Ascending aorta (tissue), 2 donors: ENCODE measurements around the gene BCAS1. TPM values are rescaled to one million over a fixed set of nuclear protein-coding genes. Genes with fewer than 3 reads are reported as not detected.

Source experiments
- DNase-seq, 2 donors: peaks; one replicate each; pipeline ENCODE4 v3.0.0-alpha.2; 2019; ENCODE audit warnings: low spot score in 2 of 2
- H3K27ac ChIP-seq, 2 donors: fragments of 200-600 bp; sonication (generic); one replicate each; pipeline ENCODE4 v1.5.1; 2016 to 2017; ENCODE audit warnings: mild to moderate bottlenecking in 1 of 2
- H3K27me3 ChIP-seq: fragments of 200-600 bp; sonication (generic); one replicate; pipeline ENCODE4 v1.5.1; 2017
- H3K36me3 ChIP-seq, 2 donors: fragments of 200-600 bp; sonication (generic); one replicate each; pipeline ENCODE4 v1.5.1; 2016
- H3K4me1 ChIP-seq, 2 donors: fragments of 200-600 bp; sonication (generic); one replicate each; pipeline ENCODE4 v1.5.1; 2016 to 2017; ENCODE audit warnings: mild to moderate bottlenecking in 1 of 2
- H3K4me3 ChIP-seq, 2 donors: fragments of 200-600 bp; sonication (generic); one replicate each; pipeline ENCODE4 v1.5.1; 2016 to 2017; ENCODE audit warnings: mild to moderate bottlenecking in 1 of 2
- H3K9me3 ChIP-seq, 2 donors: fragments of 200-600 bp; sonication (generic); one replicate each; pipeline ENCODE4 v1.5.1; 2016
- intact Hi-C: fragments of 100-400 bp; cut with DNase I; formaldehyde crosslinking; loops from one replicate; pipeline ENCODE4 v1.15.1; 2023
- total RNA-seq: library from RNA; depleted of rRNA; stranded (reverse); fragments of >200 nt; gene quantifications from one replicate; pipeline ENCODE4 v1.1.0, GENCODE V29; 2016
- TF ChIP-seq, protein P1 (sequence below), 3 experiments: fragments of 200-600 bp in 2 of 3; fragments of 450-650 bp in 1 of 3; sonication (generic) in 2 of 3; IDR thresholded peaks; one replicate each; pipeline ENCODE4 v1.5.1; 2016 to 2019; ENCODE audit warnings: antibody characterized with exemption in 3 of 3, mild to moderate bottlenecking in 1 of 3, moderate library complexity in 1 of 3

BCAS1 gene
- total RNA-seq, 1 donor from 2014 or later: not detected

DNA sequence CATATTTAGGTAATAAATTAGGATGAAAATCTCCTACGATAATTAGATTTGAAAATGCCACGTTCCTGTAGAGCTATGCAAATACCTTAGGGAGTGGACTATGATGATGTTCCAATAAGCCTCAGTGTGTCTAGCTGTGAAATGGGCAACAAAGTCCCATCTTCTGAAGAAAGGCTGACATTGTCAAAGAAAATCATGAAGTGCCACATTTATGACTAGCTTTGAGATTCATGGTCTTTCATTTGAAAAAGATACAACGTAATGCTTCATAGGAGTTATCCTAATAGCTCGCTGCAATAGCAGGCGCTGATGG, 23.8 kb upstream of the BCAS1 start:
- DNase-seq: no peak
- Histone ChIP-seq H3K4me3 (no peak overlapping the region), H3K27ac (no peak overlapping the region), H3K27me3 (no peaks in the 10 kb centered on the region), H3K4me1 (no peaks in the 10 kb centered on the region), H3K36me3 (no peaks in the 10 kb centered on the region), H3K9me3 (no peaks in the 10 kb centered on the region)
- TF ChIP-seq, protein P1, sequence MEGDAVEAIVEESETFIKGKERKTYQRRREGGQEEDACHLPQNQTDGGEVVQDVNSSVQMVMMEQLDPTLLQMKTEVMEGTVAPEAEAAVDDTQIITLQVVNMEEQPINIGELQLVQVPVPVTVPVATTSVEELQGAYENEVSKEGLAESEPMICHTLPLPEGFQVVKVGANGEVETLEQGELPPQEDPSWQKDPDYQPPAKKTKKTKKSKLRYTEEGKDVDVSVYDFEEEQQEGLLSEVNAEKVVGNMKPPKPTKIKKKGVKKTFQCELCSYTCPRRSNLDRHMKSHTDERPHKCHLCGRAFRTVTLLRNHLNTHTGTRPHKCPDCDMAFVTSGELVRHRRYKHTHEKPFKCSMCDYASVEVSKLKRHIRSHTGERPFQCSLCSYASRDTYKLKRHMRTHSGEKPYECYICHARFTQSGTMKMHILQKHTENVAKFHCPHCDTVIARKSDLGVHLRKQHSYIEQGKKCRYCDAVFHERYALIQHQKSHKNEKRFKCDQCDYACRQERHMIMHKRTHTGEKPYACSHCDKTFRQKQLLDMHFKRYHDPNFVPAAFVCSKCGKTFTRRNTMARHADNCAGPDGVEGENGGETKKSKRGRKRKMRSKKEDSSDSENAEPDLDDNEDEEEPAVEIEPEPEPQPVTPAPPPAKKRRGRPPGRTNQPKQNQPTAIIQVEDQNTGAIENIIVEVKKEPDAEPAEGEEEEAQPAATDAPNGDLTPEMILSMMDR (IDR thresholded peaks at IDR 0.05): no peak
- intact Hi-C loops: no loop called here

DNA sequence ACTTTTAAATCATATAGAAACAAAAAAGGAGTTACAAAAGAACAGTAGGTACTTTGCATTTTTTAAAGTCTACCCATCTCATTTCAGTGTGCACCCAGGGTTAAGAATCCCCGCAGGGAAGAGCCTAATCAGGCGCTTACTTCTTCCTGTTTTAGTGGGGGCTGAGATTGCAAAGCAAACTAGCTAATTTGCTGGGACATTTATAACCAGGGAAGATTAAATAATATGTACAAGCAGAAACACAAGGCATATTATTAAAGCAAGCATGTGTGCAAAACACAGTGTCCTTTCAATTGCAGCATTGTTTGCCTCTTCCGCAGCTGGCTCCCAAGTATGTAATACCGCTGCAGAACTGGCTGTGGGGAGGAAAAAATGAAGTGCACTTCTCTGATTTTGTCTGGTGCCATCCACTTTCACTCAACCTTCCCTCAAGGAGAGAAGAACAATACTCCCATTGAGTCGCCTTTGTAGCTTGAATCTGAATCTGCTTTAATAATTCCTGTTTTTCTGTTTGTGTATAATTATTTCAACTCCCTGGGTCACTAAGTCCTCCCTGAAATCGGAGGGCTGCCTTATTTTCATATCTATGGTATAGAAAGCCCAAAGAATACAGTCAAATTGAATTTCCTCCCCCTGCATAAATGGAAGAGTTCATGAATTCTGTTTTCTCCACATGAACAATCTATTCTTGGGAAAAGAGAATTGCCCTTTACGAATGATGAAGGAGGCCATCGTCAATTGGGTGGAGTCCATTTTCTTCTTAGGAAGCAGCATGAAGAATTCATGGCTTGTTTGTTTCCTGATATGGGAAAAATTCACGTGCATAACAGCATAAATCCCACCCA, 23.3 kb upstream of the BCAS1 start:
- TF ChIP-seq, protein P1 (IDR thresholded peaks at IDR 0.05): no peak
- Histone ChIP-seq H3K4me1 (no peaks in the 10 kb centered on the region), H3K27me3 (no peaks in the 10 kb centered on the region), H3K36me3 (no peaks in the 10 kb centered on the region), H3K9me3 (no peaks in the 10 kb centered on the region), H3K27ac (no peak overlapping the region), H3K4me3 (no peak overlapping the region)
- DNase-seq: no peak
- intact Hi-C loops: no loop called here

DNA sequence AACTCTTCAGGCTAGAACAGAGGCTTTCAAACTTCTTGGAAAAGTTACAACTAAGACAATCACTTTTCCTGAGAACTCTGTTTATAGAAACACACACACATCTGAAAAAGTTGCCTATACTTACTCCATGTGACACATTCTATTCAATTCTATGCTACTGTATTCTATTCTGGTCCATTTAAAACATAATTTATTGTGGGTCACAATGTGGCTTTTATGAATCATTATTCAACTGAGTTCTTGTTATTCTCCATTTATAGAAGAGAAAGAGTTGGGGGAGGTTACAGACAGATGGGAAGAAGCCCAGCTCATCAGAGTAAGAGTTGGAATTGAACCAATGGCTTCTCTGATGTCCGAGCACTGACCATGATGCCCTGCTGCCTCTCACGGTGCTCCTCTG, 21.6 kb upstream of the BCAS1 start:
- no peaks in the 10 kb centered on the region for H3K27me3 ChIP-seq
- no peak overlapping the region for H3K27ac ChIP-seq
- DNase-seq: no peak
- intact Hi-C loops: no loop called here
- no peak overlapping the region for H3K4me3 ChIP-seq
- TF ChIP-seq, protein P1 (IDR thresholded peaks at IDR 0.05): no peak
- H3K36me3 ChIP-seq: no peaks in the 10 kb centered on the region
- no peaks in the 10 kb centered on the region for H3K9me3 ChIP-seq
- H3K4me1 ChIP-seq: no peaks in the 10 kb centered on the region

DNA sequence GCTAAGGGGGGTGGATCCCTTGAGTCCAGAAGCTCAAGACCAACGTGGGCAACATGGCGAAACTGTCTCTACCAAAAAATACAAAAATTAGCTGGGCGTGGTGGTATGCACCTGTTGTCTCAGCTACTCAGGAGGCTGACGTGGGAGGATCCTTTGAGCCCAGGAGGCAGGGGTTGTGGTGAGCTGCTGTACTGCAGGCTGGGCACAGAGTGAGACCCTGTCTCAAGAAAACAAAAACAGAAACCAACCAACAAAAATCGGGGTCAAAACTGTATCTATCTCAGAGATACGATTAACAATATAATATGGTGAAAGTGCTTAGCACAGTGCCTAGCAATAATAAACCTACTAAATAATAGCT, 20.7 kb upstream of the BCAS1 start:
- DNase-seq: no peak
- Histone ChIP-seq H3K9me3 (no peaks in the 10 kb centered on the region), H3K4me1 (no peaks in the 10 kb centered on the region), H3K4me3 (no peak overlapping the region), H3K36me3 (no peaks in the 10 kb centered on the region), H3K27ac (no peak overlapping the region), H3K27me3 (no peaks in the 10 kb centered on the region)
- TF ChIP-seq, protein P1 (IDR thresholded peaks at IDR 0.05): no peak
- intact Hi-C loops: no loop called here

DNA sequence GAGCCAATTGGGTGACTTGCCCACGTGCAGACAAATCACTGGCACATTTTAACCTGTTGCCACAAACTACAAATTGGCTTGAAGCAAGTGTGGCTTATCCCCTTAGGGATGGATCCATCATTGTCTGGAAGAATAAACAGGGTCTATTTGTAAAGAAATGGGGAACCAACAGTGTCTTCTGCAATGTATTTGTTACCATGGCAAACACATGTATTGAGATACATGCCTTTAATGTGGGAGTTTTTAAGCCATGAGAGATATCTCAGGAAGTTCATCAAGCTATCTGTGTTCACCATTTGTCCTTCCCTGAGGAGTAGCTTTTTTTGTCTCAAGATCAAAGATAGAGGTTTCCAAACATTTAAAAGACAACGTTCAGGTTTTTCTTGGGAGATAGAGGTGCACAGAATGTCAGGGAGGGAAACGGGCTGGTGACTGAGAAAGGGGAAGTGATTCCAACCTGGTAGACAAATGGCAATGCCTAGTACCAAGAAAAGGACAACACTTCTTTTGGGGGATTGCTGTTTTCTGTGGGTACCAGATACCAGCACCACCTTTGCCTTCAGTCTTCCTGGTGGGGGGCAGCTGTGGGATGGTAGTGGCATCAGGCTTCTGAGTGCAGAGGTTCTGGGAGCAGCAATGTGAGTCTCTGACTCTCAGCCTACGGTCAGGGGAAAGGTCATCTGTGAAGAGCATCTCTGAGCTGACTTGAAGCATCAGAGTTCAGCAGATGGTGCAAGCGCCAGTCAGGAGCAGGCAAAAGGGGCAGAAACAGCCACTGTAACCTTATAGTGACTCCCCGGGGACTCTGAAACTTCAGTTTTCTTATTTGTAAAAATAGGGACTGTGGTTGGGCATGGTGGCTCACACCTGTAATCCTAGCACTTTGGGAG, 20.1 kb upstream of the BCAS1 start:
- no peaks in the 10 kb centered on the region for H3K36me3 ChIP-seq
- DNase-seq: no peak
- H3K27ac ChIP-seq: no peak overlapping the region
- TF ChIP-seq, protein P1 (IDR thresholded peaks at IDR 0.05): no peak
- no peaks in the 10 kb centered on the region for H3K27me3 ChIP-seq
- no peaks in the 10 kb centered on the region for H3K9me3 ChIP-seq
- no peak overlapping the region for H3K4me3 ChIP-seq
- intact Hi-C loops: no loop called here
- H3K4me1 ChIP-seq: no peaks in the 10 kb centered on the region
